ENCODE data around the gene IDUA. TPM values are rescaled to one million over a fixed set of nuclear protein-coding genes. Genes with fewer than 3 reads are reported as not detected.
"Not testable (repeated sequence)": the region's sequence is repeated elsewhere in the genome, so short reads cannot be mapped to it uniquely, and the experiment has no call there.

The IDUA gene
- total RNA-seq, 1 donor from 2014 or later: 6.1 TPM

DNA sequence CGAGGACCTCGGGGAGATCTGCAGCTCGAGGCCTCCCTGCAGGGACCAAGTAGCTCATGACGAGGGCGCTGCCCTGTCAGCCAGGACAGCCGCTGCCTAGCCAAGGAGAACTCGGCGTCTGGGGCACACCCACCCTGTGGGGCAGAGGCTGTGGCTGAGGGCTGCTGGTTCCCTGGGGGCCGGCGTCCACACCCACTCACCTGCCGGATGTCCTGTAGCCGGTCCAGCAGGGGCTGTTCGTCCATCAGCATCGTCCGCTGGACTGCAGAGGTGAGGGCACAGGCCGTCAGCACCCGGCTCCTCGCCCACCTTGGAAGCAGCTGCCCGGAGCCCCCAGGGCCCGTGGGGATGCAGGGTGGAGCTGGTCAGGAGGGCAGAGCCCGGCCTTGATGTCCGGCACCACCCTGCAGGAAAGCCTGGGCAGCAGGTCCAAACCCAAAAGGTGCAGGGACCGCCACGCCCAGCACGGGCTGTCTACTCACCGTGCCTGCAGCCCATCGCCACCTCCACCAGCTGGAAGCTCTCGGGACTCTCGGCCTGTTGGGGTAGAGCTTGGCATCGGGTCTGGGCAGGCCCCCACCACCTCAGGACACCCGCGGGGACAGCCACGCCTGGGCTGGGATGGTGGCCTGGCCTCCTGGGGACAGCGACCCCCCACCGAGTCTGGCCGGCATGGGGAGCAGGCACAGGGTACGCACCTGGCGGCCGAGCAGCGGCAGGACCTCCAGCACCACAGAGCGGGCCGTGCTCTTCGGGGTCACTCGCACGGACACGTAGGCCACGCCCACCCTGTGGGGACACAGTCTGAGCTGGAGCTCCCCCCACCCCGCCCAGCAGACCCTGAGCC is 20.4 kb upstream of the IDUA start:
- DNase-seq (ENCODE audit: low spot score in 2 of 2): no peak
- no peak for FAIRE-seq

DNA sequence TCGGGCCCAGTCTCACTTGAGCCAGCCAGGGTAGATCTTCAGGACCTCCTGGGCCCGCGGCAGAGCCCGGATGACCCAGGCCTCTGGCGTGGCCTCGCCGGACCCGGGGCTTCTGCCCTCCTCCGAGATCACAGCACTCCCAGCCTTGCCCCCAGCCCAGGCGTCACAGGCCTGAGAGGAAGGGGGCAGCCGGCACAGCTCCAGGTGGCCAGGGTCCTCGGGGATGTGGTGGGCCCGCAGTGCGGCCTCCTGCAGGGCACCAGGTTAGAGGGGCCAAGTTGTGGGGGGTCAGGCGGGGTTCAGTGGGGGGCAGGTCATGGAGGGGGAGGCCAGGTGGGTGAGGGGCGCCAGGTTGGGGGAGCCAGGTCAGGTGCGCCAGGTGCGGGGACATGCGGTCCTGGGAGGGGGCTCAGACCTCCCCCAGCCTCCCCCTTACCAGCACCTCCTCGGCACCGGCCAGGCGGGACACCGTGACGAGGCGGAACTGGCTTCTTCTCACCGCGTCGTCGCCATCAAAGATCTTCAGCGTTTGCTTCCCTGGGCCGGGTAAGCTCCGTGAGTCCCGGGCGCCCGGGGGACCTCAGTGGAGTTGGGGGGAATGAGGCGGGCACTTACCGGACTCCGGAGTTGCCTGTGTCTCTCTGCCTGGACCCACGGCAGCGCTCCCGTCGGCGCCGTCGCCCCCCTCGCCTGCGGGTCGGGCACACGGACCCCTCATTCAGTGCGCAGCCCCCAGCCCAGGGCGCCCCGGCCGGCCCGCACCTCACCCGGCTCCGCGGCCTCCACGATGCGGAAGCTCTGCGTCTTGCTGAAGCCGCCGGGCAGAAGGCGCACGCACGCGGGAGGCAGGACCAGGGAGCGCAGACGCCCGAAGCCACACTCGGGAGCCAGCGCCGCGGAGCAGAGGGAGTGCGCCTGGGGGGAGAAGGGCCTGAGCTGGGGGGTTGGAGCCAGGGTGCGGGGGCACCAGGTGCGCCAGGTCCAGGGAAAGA is 19.4 kb upstream of the IDUA start:
- DNase-seq (ENCODE audit: low spot score in 2 of 2): no peak
- no peak for FAIRE-seq

DNA sequence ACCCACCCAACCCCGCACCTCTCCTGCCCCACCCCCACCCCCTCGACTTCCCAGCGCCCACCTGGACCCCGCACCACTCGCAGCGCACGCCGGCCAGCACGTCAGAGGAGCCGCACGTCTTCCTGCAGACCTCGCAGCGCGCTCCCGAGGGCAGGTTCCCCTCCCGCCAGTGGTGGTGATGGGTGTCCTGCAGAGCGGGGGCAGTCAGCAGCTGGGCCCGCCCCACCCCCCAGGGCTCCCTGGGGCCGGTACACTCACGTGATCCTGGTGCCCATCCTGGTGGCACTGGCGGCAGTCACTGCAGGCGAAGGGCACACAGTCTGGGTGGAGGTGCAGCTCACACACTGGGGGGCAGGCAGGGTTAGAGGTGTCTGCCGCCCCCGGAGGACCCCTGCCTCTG is 18.6 kb upstream of the IDUA start:
- no peak for FAIRE-seq

DNA sequence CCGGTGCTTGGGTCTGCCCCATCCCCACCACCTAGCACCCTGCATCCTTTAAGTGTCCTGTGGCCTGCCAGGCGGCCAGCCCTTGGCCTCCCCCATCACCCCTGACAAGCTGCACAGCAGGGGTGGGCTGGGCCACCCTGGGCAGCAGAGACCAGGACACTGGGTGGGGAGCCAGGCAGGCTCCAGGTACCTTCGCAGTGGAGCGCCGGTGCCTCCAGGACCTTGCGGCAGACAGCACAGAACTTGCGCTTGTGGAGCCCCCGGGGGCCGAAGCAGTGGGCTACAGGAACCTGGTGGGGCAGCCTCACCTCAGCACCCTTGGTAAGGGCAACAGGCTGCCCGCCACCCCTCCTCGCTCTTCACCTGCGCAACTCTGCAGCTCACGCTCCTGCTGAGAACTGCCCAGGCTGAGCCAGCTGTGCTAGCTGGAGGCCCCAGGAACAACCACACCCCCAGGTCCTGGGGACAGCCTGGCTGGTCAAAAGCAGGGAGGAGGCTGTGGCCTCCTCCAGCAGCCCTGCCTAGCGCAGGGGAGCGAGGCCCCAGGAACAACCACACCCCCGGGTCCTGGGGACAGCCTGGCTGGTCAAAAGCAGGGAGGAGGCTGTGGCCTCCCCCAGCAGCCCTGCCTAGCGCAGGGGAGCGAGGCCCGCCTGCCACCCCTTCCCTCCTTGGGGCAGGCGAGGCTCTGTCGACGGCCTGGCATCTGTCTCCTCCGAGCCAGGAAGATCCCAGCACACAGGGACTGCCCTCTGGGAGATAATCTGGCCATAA is 18.0 kb upstream of the IDUA start:
- FAIRE-seq (no peak), DNase-seq (ENCODE audit: low spot score in 2 of 2) (no peak)

More for the DNA sequence above, 18.6 kb upstream of the IDUA start:
- DNase-seq (ENCODE audit: low spot score in 2 of 2): no peak

DNA sequence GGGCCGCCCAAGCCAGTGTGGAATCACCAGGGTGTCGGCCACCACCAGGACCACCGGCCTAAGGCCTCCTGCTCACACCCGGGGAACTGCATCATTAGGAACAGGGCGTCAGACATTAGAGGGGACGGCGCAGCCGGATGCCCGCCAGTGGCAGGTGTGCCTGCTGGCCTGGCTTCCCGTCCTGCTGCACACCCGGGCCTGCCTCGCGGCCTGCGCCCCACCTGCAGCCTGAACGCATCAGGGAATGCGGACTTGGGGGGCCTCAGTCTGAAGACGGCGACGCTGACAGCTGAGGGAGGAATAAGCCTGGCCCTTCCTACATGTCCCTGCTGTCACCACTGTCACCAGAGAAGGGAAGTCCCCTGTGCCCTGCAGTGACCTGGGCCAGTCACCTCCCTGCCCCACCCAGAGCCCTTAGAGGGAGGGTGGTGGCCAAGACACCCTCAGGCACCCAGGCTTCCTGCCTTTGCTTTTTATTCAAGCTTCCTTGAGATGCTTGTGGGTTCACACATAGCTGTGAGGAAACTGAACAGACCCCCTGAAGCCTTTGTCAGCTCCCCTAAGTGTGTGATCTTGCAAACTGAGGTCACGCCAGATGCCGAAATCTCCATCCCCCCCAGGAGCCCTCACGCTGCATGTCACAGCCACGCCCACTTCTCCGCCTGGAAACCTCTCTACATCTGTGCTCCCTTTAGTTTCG is 16.6 kb upstream of the IDUA start:
- no peak for DNase-seq (ENCODE audit: low spot score in 2 of 2)
- no peak for FAIRE-seq

DNA sequence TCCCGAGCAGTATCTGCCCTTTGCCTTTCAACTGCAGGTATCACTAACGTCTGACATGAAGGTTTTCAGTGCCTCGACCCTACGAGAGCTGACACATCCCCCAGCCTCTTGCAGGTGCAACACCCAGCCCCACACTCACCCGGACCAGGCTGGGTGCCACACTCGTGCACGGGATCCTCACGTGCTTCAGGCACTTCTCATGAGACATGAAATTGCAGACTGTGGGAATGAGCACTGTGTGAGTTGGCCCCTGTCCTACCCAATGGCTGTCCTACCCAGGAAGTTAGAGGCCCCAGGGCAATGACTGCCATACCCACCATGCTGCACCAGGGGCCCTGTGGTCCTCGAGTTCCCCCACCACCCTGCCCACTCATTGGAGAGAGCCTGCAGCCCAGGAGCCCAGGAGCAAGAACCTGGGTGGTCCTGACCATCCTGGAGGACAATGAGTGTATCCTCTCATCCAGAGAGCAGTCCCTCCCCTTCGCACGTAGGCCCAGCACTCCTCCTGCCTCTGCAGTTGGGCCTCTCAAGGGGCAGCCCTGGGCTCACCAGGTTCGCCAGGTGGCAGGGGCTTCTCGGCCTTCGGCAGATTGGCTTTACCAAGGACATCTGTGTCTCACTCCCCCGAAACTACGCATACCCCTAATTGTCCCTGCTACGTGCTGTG is 15.9 kb upstream of the IDUA start:
- no peak for FAIRE-seq

DNA sequence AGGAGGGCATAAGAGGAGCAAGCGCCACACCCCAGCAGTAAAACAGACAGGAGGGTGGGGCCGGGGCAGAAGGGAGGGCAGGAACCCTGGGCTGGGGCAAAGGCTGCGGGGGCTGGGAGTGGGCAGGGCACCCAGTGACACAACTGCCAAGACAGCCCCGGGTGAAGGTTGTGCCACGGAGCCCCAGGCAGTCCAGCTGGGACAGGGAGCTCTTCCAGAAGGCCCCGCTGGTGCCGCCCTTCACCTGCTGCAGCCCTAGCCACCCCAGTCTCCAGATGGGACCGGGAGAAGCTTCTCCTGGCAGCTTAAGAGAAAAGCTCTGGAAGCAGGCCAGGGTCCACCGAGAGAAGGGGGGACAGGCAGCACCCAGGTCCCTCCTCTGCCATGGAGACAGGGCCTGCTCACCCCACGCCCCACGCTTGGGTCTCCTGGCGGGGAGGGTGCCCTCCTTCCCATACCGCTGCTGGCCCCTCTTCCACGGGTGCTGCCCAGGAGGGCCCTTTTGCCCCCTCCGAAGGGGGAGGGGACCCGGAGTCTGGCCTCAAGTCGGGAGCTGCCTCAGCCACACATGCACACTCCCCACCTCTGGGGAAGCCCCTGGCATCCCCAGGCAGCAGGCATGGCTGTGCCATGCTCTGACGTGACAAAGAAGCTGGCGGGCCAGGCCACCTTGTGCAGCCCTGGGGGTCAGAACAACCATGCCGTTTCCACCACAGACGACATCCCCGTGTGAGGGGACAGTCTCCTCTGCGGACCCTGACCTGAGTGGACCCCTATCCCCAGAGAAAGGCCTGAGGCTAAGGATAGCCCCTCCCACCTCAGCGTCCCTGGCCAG is 15.0 kb upstream of the IDUA start:
- no peak for DNase-seq (ENCODE audit: low spot score in 2 of 2)
- no peak for FAIRE-seq

More for the DNA sequence above, 15.9 kb upstream of the IDUA start:
- DNase-seq (ENCODE audit: low spot score in 2 of 2): no peak

DNA sequence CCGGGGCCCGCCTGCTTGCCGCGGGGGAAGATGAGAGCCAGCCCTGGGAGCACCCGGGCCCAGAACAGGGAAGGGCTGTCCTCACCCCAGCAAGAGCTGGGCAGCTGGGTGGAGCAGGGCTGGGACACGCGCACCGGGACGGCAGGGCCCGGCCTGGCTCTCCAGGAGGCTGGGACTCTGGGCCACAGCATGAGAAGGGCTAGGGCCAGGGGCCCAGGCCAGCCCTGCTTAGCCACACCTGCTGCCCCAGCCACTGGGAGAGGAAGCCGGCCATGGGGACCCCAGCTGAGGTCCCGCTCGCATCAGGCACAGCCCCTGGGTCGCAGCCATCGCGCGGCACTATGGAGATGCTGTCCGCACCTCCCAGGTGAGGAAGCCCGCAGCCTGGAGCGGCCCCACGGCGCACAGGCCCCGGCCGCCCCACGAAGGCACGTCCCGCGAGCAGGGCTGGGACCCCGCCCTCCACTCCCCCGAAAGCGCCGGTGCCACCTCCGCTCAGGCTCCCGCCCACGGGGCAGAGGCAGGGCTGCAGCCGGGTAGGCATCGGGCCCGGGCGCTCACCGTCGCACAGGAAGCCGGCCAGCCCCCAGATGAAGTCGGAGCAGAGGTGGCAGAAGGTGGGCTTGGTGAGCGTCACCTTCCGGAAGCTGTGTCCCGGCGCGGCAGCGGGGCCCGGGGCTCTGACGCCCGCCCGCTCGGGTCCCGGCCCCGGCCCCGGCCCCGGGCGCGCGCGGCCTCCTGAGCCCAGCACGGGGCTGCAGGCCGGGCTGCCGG is 14.0 kb upstream of the IDUA start:
- peak in 1 of 2 donors; percentile 76 for DNase-seq (ENCODE audit: low spot score in 2 of 2)
- no peak for FAIRE-seq

DNA sequence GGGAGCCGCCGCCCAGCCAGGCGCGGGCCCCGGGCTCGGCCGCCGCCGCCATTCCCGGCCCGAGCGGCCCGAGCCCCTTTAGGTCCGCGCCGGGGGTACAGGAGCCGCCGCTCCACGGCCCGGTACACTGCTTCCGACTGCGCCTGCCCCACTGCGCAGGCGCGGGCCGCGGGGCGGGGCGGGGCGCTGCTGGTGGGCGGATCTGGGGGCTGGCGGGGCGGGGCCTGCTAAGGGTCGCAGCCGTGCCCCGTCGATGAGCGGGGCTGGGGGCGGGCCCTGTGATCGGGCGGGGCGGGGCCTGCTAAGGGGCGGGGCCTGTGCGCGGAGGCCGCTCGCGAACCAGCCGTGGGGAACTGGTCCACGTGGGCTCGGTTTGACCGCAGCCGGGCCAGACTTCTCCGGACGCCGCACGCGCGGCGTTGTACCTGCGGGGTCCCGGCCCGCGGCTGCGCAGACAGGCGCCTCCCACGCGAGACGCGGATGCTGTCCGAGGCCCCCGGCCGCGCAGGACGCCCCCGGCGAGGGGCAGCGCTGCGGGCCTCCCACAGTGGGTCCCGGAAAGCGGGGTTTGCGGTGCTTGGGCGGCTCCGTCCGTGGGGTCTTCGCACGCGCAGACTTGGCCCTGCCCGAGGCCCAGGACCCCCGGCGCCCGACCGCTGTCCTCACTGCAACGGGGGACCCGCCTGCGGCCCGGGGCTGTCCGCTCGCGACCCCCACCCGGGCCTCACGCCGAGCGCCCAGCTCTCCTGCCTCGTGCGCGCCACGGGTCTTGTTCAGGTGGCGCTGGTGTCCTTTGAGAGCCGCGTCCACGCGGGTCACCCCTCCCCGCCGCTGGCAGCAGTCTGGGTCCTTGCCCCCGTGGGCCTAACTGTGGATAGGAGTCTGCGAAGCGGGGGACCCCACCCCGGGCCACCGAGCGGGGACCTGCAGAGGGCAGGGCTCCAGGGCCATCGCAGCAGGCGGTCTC is 13.1 kb upstream of the IDUA start, which contains the start of gene DGKQ:
Gene DGKQ (minus strand): TSS at position 139 of the 967 bp plus-strand sequence. CDS start 87 bp downstream, at position 52.
- FAIRE-seq (no peak), DNase-seq (ENCODE audit: low spot score in 2 of 2) (peak; percentile 100)

DNA sequence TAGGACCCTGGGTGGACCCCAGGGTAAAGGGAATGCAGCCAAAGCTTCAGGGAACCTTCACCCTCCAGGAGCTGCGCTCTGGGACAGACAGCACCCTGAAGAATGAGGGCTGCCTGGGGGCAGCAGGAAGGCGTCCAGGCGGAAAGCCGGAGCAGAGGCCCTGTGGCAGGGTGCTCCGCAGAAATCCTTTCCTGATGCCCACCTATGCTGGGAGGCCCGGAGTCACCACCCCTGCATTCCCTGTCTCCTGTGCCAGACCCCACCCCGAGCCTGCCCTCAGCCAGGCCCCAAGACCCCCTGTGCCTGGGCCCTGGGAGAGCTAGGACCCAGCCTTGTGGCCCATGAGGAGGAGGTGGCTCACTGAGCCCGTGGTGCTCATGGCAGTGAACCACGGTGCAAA is 12.2 kb upstream of the IDUA start:
- FAIRE-seq: no peak
- DNase-seq (ENCODE audit: low spot score in 2 of 2): no peak

DNA sequence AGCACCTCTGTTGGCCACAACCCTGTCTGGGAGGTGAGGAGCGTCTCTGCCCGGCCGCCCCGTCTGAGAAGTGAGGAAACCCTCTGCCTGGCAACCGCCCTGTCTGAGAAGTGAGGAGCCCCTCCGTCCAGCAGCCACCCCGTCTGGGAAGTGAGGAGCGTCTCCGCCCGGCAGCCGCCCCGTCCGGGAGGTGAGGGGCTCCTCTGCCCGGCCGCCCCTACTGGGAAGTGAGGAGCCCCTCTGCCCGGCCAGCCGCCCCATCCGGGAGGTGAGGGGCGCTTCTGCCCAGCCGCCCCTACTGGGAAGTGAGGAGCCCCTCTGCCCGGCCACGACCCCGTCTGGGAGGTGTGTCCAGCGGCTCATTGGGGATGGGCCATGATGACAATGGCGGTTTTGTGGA is 10.8 kb upstream of the IDUA start:
- FAIRE-seq; DNase-seq (ENCODE audit: low spot score in 2 of 2): not testable (repeated sequence)

DNA sequence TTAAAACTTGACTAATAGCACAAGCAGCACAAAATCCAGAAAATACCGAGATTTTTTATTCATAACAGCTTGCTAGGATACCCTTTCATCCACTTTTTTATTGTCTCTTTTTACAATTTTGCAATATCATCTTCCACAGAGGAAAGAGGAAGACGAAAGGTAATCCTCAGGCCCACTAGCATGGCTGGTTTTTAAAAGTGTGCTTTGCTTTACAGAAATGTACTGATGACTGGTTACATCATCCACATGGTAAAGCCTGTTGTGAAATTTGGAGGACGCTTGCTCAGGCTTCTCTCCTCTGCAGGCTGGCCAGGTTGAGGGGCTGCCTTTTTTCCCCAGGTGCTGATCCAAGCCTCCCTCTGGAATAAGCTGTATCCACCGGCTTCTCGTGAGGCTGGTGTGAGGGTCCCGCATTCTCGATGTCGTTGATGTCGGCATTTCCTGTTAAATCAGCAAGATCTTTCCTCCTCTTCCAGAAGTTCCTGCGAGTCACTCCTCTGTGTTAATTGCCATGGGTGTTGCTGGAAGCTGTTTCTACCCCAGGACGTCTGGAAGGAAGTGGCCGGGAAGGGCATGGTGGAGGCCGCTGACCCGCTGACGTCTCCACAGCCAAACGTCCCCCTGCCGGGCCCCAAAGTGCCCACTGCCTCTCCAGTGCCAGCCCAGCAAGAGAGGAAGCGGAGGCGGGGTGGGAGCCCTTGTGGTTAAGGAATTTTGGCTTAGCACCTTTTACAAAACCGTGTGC is 7.7 kb upstream of the IDUA start:
- DNase-seq (ENCODE audit: low spot score in 2 of 2): no peak
- FAIRE-seq: no peak

DNA sequence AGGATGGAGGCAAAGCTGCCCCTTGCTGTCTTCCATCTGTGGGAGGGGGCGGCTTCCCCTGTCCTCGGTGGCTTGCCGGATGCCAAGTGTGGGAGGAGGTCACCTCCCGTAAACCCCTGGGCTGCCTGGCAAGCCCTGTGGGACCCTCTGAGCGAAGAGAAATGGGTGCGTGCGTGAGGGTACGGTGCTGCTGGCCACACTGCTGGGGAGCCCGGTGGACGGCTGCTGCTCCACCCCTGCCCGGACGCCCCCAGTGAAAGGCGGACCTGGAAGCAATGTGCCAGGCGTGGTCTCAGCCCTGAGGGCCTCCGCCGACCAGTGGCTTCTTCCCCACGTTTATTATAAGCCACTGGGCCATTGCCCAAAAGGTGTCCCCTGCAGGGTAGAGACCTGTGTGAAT is 4.6 kb upstream of the IDUA start:
- no peak for DNase-seq (ENCODE audit: low spot score in 2 of 2)
- no peak for FAIRE-seq

DNA sequence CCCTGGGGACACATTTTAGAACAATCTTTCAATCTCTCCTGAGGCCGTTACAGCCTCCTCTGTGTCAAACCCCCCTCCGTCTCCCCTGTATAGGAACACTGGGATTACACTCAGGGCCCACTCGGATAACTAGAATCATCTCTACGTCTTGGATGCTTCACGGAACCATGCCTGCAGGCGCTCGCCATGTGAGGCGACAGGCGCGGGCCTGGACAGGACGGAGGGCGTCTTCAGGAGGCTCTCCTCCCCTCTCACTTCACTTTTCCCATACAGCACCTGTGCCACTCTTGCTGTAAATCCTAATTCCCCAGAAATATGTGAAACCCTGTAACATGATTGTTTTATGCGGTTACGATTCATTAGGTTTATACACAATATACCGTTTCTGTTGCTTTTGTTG is 4.0 kb upstream of the IDUA start:
- no peak for FAIRE-seq
- no peak for DNase-seq (ENCODE audit: low spot score in 2 of 2)

DNA sequence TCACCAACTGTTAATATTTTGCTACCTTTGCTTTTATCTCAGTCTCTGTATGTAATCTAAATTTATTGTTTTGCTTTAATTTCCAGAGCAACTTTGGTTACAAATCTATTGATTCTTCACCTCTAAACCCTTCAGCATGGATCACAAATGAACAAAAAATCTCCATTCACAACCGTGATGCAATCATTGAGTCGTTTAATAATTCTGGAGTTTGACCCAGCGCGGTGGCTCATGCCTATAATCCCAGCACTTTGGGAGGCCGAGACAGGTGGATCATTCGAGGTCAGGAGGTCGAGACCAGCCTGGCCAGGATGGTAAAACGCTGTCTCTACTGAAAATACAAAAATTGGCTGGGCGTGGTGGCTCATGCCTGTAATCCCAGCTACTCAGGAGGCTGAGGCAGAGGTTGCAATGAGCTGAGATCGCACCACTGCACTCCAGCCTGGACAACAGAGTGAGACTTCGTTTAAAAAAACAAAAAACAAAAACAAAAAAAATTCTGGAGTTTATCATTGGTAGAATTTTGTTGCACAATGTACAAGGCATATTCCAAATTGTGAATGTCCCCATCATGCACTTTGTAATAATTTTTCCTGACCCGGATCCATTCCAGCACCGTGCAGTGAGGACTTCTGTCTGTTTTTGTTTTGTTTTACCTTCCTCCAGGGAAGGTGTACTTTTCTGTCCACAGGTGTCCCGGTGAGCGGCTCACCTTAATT is 2.3 kb upstream of the IDUA start:
- no peak for DNase-seq (ENCODE audit: low spot score in 2 of 2)
- FAIRE-seq: no peak

All from frontal cortex (tissue), 4 donors.